Esophagus muscularis mucosa (tissue), 3 donors: Measurements from ENCODE around the gene SULT1C2.

Source experiments
- POLR2A ChIP-seq: fragments of 450-650 bp; IDR thresholded peaks from one replicate; pipeline ENCODE4 v1.6.1; 2017; ENCODE audit warnings: antibody characterized with exemption, moderate library complexity, mild to moderate bottlenecking, low read depth
- POLR2AphosphoS5 ChIP-seq, 2 donors: sonication (generic); formaldehyde crosslinking; IDR thresholded peaks; one replicate each; pipeline ENCODE4 v1.6.1; 2017; ENCODE audit warnings: antibody characterized with exemption in 2 of 2
- TF ChIP-seq, protein P1 (sequence below), 3 experiments: fragments of 200-600 bp in 2 of 3; fragments of 450-650 bp in 1 of 3; sonication (generic) in 2 of 3; IDR thresholded peaks; one replicate each; pipeline ENCODE4 v1.5.1; 2017 to 2019; ENCODE audit warnings: antibody characterized with exemption in 3 of 3, mild to moderate bottlenecking in 2 of 3, moderate library complexity in 1 of 3

DNA sequence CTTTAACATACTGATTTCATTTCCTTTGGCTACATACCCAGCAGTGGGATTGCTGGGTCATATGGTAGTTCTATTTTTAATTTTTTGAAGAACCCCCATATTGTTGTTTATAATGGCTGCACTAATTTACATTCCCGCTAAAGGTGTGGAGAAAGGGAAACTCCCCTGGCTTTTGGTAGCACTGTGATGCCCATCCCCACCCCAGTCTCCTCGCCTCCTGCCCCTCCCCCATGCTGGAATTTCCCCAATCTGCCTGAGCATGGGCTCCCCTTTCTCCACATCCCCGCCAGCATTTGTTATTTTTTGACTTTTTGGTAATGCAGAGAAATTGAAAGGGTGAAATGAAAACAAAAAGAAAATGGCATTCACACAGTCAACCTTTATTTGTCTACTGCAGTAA is 59.1 kb downstream of the SULT1C2 start:
- TF ChIP-seq, protein P1, sequence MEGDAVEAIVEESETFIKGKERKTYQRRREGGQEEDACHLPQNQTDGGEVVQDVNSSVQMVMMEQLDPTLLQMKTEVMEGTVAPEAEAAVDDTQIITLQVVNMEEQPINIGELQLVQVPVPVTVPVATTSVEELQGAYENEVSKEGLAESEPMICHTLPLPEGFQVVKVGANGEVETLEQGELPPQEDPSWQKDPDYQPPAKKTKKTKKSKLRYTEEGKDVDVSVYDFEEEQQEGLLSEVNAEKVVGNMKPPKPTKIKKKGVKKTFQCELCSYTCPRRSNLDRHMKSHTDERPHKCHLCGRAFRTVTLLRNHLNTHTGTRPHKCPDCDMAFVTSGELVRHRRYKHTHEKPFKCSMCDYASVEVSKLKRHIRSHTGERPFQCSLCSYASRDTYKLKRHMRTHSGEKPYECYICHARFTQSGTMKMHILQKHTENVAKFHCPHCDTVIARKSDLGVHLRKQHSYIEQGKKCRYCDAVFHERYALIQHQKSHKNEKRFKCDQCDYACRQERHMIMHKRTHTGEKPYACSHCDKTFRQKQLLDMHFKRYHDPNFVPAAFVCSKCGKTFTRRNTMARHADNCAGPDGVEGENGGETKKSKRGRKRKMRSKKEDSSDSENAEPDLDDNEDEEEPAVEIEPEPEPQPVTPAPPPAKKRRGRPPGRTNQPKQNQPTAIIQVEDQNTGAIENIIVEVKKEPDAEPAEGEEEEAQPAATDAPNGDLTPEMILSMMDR (IDR thresholded peaks at IDR 0.05): no peak
- TF ChIP-seq POLR2AphosphoS5 (IDR thresholded peaks at IDR 0.05) (no peak), POLR2A (no peak)
